GM18498 (cell line): ENCODE data around the gene ETDA.
"Not testable (repeated sequence)": the region's sequence is repeated elsewhere in the genome, so short reads cannot be mapped to it uniquely, and the experiment has no call there.

ENCODE experiments used
- ATAC-seq: cut with Tn5 transposase; IDR thresholded peaks from one replicate; pipeline ENCODE4 v1.9.1; 2021; ENCODE audit warnings: mild to moderate bottlenecking, moderate library complexity; ENCODE audit not compliant: unreplicated experiment

ETDA gene

GRCh38 chrX:135252011-135252518, at the start of gene ETDA:
TSS of gene ETDA (plus strand) at chrX:135252061. CDS start at chrX:135253277, 1,216 bp downstream.
- not testable (repeated sequence) for ATAC-seq

GRCh38 chrX:135206427-135206826, 45.4 kb upstream of the ETDA start:
- ATAC-seq: not testable (repeated sequence)

- ATAC-seq: no peak
Measured at GRCh38 chrX:135213200-135213844, 38.5 kb upstream of the ETDA start.

GRCh38 chrX:135245989-135246388, 5.9 kb upstream of the ETDA start:
- not testable (repeated sequence) for ATAC-seq

- ATAC-seq: not testable (repeated sequence)
Measured at GRCh38 chrX:135256087-135256684, 4.3 kb downstream of the ETDA start.

GRCh38 chrX:135256923-135257322, 5.1 kb downstream of the ETDA start:
- ATAC-seq: no peak

GRCh38 chrX:135257469-135257868, 5.6 kb downstream of the ETDA start:
- no peak for ATAC-seq

- ATAC-seq: not testable (repeated sequence)
Measured at GRCh38 chrX:135260976-135261375, 9.1 kb downstream of the ETDA start.

- ATAC-seq: not testable (repeated sequence)
Measured at GRCh38 chrX:135263376-135263775, 11.5 kb downstream of the ETDA start.

- ATAC-seq: no peak
Measured at GRCh38 chrX:135264206-135264605, 12.3 kb downstream of the ETDA start.

- ATAC-seq: no peak
Measured at GRCh38 chrX:135273162-135273561, 21.3 kb downstream of the ETDA start.

GRCh38 chrX:135275973-135276372, 24.1 kb downstream of the ETDA start:
- no peak for ATAC-seq

- no peak for ATAC-seq
Measured at GRCh38 chrX:135287266-135287823, 35.5 kb downstream of the ETDA start.

- ATAC-seq: peak; percentile 100
Measured at GRCh38 chrX:135295238-135295943, 43.5 kb downstream of the ETDA start.

- peak; percentile 73 for ATAC-seq
Measured at GRCh38 chrX:135295944-135296305, 44.1 kb downstream of the ETDA start.

- ATAC-seq: no peak
Measured at GRCh38 chrX:135302269-135302873, 50.5 kb downstream of the ETDA start.
